Activated naive CD8-positive, alpha-beta T cell (primary cell): ENCODE measurements around the gene MYO1B.

Source experiments
- H3K27ac Mint-ChIP-seq: one replicate; pipeline ENCODE4 v1.8.0; 2021; ENCODE audit warnings: mixed read lengths
- H3K27me3 Mint-ChIP-seq: one replicate; pipeline ENCODE4 v1.8.0; 2021; ENCODE audit warnings: mixed read lengths
- H3K36me3 Mint-ChIP-seq: one replicate; pipeline ENCODE4 v1.8.0; 2021; ENCODE audit warnings: mixed read lengths
- H3K4me1 Mint-ChIP-seq: one replicate; pipeline ENCODE4 v1.8.0; 2021; ENCODE audit warnings: low read depth, mixed read lengths
- H3K4me3 Mint-ChIP-seq: one replicate; pipeline ENCODE4 v1.8.0; 2021; ENCODE audit warnings: mild to moderate bottlenecking, mixed read lengths
- H3K9me3 Mint-ChIP-seq: one replicate; pipeline ENCODE4 v1.8.0; 2021; ENCODE audit warnings: low read depth, mixed read lengths

MYO1B gene

GRCh38 chr2:191241418-191241817 lies 3.8 kb upstream of the MYO1B start:
- Mint-ChIP-seq H3K36me3 (no peaks in the 10 kb centered on the region), H3K27ac (no peak overlapping the region), H3K4me3 (no peak overlapping the region), H3K27me3 (peaks cover 1% of the 10 kb centered on the region), H3K4me1 (peaks cover 9% of the 10 kb centered on the region), H3K9me3 (no peaks in the 10 kb centered on the region)

- Mint-ChIP-seq H3K36me3 (no peaks in the 10 kb centered on the region), H3K27me3 (peaks cover 3% of the 10 kb centered on the region), H3K27ac (no peak overlapping the region), H3K4me3 (no peak overlapping the region), H3K4me1 (peaks cover 19% of the 10 kb centered on the region), H3K9me3 (no peaks in the 10 kb centered on the region)
Observed at GRCh38 chr2:191243154-191243553, 2.0 kb upstream of the MYO1B start.

GRCh38 chr2:191244350-191244749 lies 854 bp upstream of the MYO1B start:
- Mint-ChIP-seq H3K27ac (no peak overlapping the region), H3K36me3 (no peaks in the 10 kb centered on the region), H3K4me3 (peak overlapping the region; percentile 84), H3K9me3 (no peaks in the 10 kb centered on the region), H3K27me3 (peaks cover 3% of the 10 kb centered on the region), H3K4me1 (peaks cover 19% of the 10 kb centered on the region)

- Mint-ChIP-seq H3K27me3 (peaks cover 2% of the 10 kb centered on the region), H3K9me3 (no peaks in the 10 kb centered on the region), H3K27ac (no peak overlapping the region)
Observed at GRCh38 chr2:191245869-191246531, 796 bp downstream of the MYO1B start.

GRCh38 chr2:191246820-191247380 lies 1.7 kb downstream of the MYO1B start:
- H3K27me3 Mint-ChIP-seq, result peaks cover 2% of the 10 kb centered on the region
- peak overlapping the region; percentile 28 for H3K4me3 Mint-ChIP-seq
- peaks cover 19% of the 10 kb centered on the region for H3K4me1 Mint-ChIP-seq
- no peaks in the 10 kb centered on the region for H3K9me3 Mint-ChIP-seq
- no peak overlapping the region for H3K27ac Mint-ChIP-seq
- no peaks in the 10 kb centered on the region for H3K36me3 Mint-ChIP-seq

More at GRCh38 chr2:191245869-191246531, 796 bp downstream of the MYO1B start:
- Mint-ChIP-seq H3K36me3 (no peaks in the 10 kb centered on the region), H3K4me3 (peak overlapping the region; percentile 87), H3K4me1 (peaks cover 19% of the 10 kb centered on the region)

- peak overlapping the region; percentile 2 for H3K27ac Mint-ChIP-seq
- H3K4me3 Mint-ChIP-seq, result peak overlapping the region; percentile 46
- H3K36me3 Mint-ChIP-seq, result no peaks in the 10 kb centered on the region
- H3K27me3 Mint-ChIP-seq, result peaks cover 2% of the 10 kb centered on the region
- H3K9me3 Mint-ChIP-seq, result no peaks in the 10 kb centered on the region
- peaks cover 19% of the 10 kb centered on the region for H3K4me1 Mint-ChIP-seq
Observed at GRCh38 chr2:191247381-191248057, 2.3 kb downstream of the MYO1B start.

- H3K4me3 Mint-ChIP-seq, result no peak overlapping the region
- H3K9me3 Mint-ChIP-seq, result no peaks in the 10 kb centered on the region
- H3K27ac Mint-ChIP-seq, result no peak overlapping the region
- no peaks in the 10 kb centered on the region for H3K36me3 Mint-ChIP-seq
- H3K27me3 Mint-ChIP-seq, result peaks cover 2% of the 10 kb centered on the region
- H3K4me1 Mint-ChIP-seq, result peaks cover 19% of the 10 kb centered on the region
Observed at GRCh38 chr2:191249156-191249813, 4.1 kb downstream of the MYO1B start.

GRCh38 chr2:191250400-191250799 lies 5.2 kb downstream of the MYO1B start:
- Mint-ChIP-seq H3K27ac (no peak overlapping the region), H3K4me3 (no peak overlapping the region), H3K9me3 (no peaks in the 10 kb centered on the region), H3K27me3 (peaks cover 2% of the 10 kb centered on the region), H3K36me3 (no peaks in the 10 kb centered on the region), H3K4me1 (peaks cover 15% of the 10 kb centered on the region)

- Mint-ChIP-seq H3K4me3 (no peak overlapping the region), H3K27me3 (peaks cover 2% of the 10 kb centered on the region), H3K27ac (no peak overlapping the region), H3K9me3 (no peaks in the 10 kb centered on the region), H3K36me3 (no peaks in the 10 kb centered on the region), H3K4me1 (peaks cover 13% of the 10 kb centered on the region)
Observed at GRCh38 chr2:191250986-191251385, 5.8 kb downstream of the MYO1B start.

GRCh38 chr2:191252699-191253098 lies 7.5 kb downstream of the MYO1B start:
- no peak overlapping the region for H3K4me3 Mint-ChIP-seq
- no peak overlapping the region for H3K27ac Mint-ChIP-seq
- no peaks in the 10 kb centered on the region for H3K9me3 Mint-ChIP-seq
- H3K4me1 Mint-ChIP-seq, result peaks cover 3% of the 10 kb centered on the region
- H3K27me3 Mint-ChIP-seq, result peaks cover 1% of the 10 kb centered on the region
- no peaks in the 10 kb centered on the region for H3K36me3 Mint-ChIP-seq

GRCh38 chr2:191253476-191253875 lies 8.3 kb downstream of the MYO1B start:
- Mint-ChIP-seq H3K4me3 (no peak overlapping the region), H3K27ac (no peak overlapping the region), H3K27me3 (no peaks in the 10 kb centered on the region), H3K36me3 (no peaks in the 10 kb centered on the region), H3K9me3 (no peaks in the 10 kb centered on the region), H3K4me1 (no peaks in the 10 kb centered on the region)

- H3K9me3 Mint-ChIP-seq, result no peaks in the 10 kb centered on the region
- no peaks in the 10 kb centered on the region for H3K4me1 Mint-ChIP-seq
- H3K4me3 Mint-ChIP-seq, result no peak overlapping the region
- H3K36me3 Mint-ChIP-seq, result no peaks in the 10 kb centered on the region
- no peak overlapping the region for H3K27ac Mint-ChIP-seq
- H3K27me3 Mint-ChIP-seq, result no peaks in the 10 kb centered on the region
Observed at GRCh38 chr2:191255271-191255670, 10.1 kb downstream of the MYO1B start.

GRCh38 chr2:191255756-191256312 lies 10.6 kb downstream of the MYO1B start:
- Mint-ChIP-seq H3K27ac (no peak overlapping the region), H3K27me3 (no peaks in the 10 kb centered on the region), H3K9me3 (no peaks in the 10 kb centered on the region), H3K4me3 (no peak overlapping the region), H3K4me1 (no peaks in the 10 kb centered on the region), H3K36me3 (no peaks in the 10 kb centered on the region)

- Mint-ChIP-seq H3K4me3 (no peak overlapping the region), H3K36me3 (no peaks in the 10 kb centered on the region), H3K9me3 (no peaks in the 10 kb centered on the region), H3K27ac (no peak overlapping the region), H3K27me3 (no peaks in the 10 kb centered on the region), H3K4me1 (no peaks in the 10 kb centered on the region)
Observed at GRCh38 chr2:191257934-191258333, 12.7 kb downstream of the MYO1B start.

- Mint-ChIP-seq H3K27ac (no peak overlapping the region), H3K27me3 (no peaks in the 10 kb centered on the region), H3K9me3 (no peaks in the 10 kb centered on the region), H3K4me1 (no peaks in the 10 kb centered on the region), H3K4me3 (no peak overlapping the region), H3K36me3 (no peaks in the 10 kb centered on the region)
Observed at GRCh38 chr2:191258996-191259395, 13.8 kb downstream of the MYO1B start.
